ENCODE measurements around the gene TREML4.

GRCh38 chr6:41224800-41225199, 3.3 kb upstream of the TREML4 start:
- TF ChIP-seq CTCF (IDR thresholded peaks at IDR 0.05; ENCODE audit: low read depth, low read length, missing input control) (no peak), ZBTB33 (IDR thresholded peaks at IDR 0.05) (no peak)
